GM06990 (cell line): ENCODE data around the gene CMSS1.
"Not testable (repeated sequence)": the region's sequence is repeated elsewhere in the genome, so short reads cannot be mapped to it uniquely, and the experiment has no call there.

Experiments
- DNase-seq: peaks from one replicate; pipeline ENCODE4 v3.0.0-alpha.2; 2011; ENCODE audit not compliant: insufficient read length; ENCODE audit errors: extremely low read depth
- H3K27me3 ChIP-seq: replicated peaks from 2 replicates; pipeline ENCODE4 v1.6.0; 2011; ENCODE audit warnings: low read length; ENCODE audit not compliant: control insufficient read depth, insufficient read depth
- H3K36me3 ChIP-seq: 2 replicates; pipeline ENCODE4 v1.5.1; 2011; ENCODE audit warnings: low read length; ENCODE audit not compliant: control insufficient read depth, insufficient read depth
- H3K4me3 ChIP-seq: replicated peaks from 2 replicates; pipeline ENCODE4 v1.5.1; 2011; ENCODE audit warnings: low read depth, mild to moderate bottlenecking, control low read depth, low read length
- CTCF ChIP-seq: IDR thresholded peaks from 2 replicates; pipeline ENCODE4 v1.5.1; 2011; ENCODE audit warnings: low read length, control low read depth, mild to moderate bottlenecking, inconsistent platforms; ENCODE audit not compliant: insufficient read depth, poor library complexity, severe bottlenecking

CMSS1 gene

GRCh38 chr3:100093831-100094230, 276.2 kb downstream of the CMSS1 start:
- DNase-seq = no peak
- no peaks in the 10 kb centered on the region for H3K36me3 ChIP-seq
- no peak for TF ChIP-seq CTCF
- no peak overlapping the region for H3K4me3 ChIP-seq
- no peaks in the 10 kb centered on the region for H3K27me3 ChIP-seq

DNA sequence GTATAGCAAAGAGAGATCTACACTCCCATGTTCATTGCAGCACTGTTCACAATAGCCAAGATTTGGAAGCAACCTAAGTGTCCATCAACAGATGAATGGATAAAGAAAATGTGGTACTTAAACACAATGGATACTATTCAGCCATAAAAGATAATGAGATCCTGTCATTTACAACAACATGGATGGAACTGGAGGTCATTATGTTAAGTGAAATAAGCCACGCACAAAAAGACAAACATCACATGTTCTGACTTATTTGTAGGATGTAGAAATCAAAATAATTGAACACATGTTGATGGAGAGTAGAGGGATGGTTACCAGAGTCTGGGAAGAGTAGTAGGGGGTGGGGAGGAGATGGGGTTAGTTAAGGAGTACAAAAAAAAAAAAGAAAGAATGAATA, 278.6 kb downstream of the CMSS1 start:
- not testable (repeated sequence) for H3K4me3 ChIP-seq, H3K27me3 ChIP-seq, DNase-seq, H3K36me3 ChIP-seq

DNA sequence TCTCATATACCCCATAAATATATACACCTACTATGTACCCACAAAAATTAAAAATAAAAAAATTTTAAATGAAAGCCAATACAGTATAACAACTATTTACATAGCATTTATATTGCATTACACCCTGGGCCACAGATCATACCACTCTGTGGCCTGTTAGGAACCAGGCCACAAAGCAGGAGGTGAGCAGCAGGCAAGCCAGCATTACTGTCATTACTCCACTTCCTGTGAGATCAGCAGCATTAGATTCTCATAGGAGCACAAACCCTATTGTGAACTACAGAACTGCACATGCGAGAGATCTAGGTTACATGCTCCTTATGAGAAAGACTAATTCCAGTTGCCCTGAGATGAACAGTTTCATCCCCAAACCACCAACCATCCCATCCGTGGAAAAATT, 279.2 kb downstream of the CMSS1 start:
- no peaks in the 10 kb centered on the region for H3K36me3 ChIP-seq
- no peak for TF ChIP-seq CTCF
- H3K4me3 ChIP-seq = no peak overlapping the region
- no peaks in the 10 kb centered on the region for H3K27me3 ChIP-seq
- DNase-seq = no peak

- no peaks in the 10 kb centered on the region for H3K27me3 ChIP-seq
- H3K4me3 ChIP-seq = no peak overlapping the region
- TF ChIP-seq CTCF = no peak
Observed at GRCh38 chr3:100097919-100098783, 280.5 kb downstream of the CMSS1 start.

DNA sequence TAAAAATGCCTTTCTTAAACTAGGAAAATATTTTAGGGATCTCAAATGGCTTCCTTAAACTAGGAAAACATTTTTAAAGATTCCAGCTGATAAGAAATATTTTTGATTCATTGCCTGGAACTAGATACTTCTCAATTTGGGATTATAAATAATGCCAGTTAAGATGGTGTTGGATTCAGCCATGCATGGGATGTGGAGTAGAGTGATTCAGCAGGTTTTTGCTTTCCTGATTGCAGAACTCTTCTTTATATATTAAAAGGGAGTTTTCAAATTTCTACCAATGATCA, 281.1 kb downstream of the CMSS1 start:
- TF ChIP-seq CTCF = no peak
- no peaks in the 10 kb centered on the region for H3K27me3 ChIP-seq
- no peak overlapping the region for H3K4me3 ChIP-seq
- H3K36me3 ChIP-seq = no peaks in the 10 kb centered on the region
- DNase-seq = no peak

More at GRCh38 chr3:100097919-100098783, 280.5 kb downstream of the CMSS1 start:
- H3K36me3 ChIP-seq = no peaks in the 10 kb centered on the region
- no peak for DNase-seq

- TF ChIP-seq CTCF = no peak
- H3K36me3 ChIP-seq = no peaks in the 10 kb centered on the region
- DNase-seq = no peak
- H3K27me3 ChIP-seq = no peaks in the 10 kb centered on the region
- H3K4me3 ChIP-seq = no peak overlapping the region
Observed at GRCh38 chr3:100099621-100100020, 282.0 kb downstream of the CMSS1 start.
